ENCODE measurements around the gene USP35.
A peak's percentile ranks its signal among the peaks of the same experiment; 100 is the strongest.
"Not testable (repeated sequence)": the region's sequence is repeated elsewhere in the genome, so short reads cannot be mapped to it uniquely, and the experiment has no call there.

USP35 gene

GRCh38 chr11:78226684-78227680 lies 38.3 kb downstream of the USP35 start:
- Mint-ChIP-seq H3K27me3 (no peaks in the 10 kb centered on the region), H3K36me3 (peaks cover 22% of the 10 kb centered on the region), H3K4me1 (peaks cover 46% of the 10 kb centered on the region), H3K4me3 (no peak overlapping the region), H3K27ac (peak overlapping the region; percentile 18), H3K9me3 (no peaks in the 10 kb centered on the region)
- ATAC-seq = no peak

GRCh38 chr11:78227921-78228320 lies 39.2 kb downstream of the USP35 start:
- Mint-ChIP-seq H3K4me1 (peaks cover 46% of the 10 kb centered on the region), H3K4me3 (no peak overlapping the region), H3K27ac (no peak overlapping the region), H3K9me3 (no peaks in the 10 kb centered on the region), H3K36me3 (peaks cover 22% of the 10 kb centered on the region), H3K27me3 (no peaks in the 10 kb centered on the region)
- ATAC-seq = no peak

- H3K36me3 Mint-ChIP-seq = peaks cover 23% of the 10 kb centered on the region
- no peak overlapping the region for H3K27ac Mint-ChIP-seq
- H3K4me1 Mint-ChIP-seq = peaks cover 40% of the 10 kb centered on the region
- no peaks in the 10 kb centered on the region for H3K9me3 Mint-ChIP-seq
- no peak overlapping the region for H3K4me3 Mint-ChIP-seq
- peak; percentile 79 for ATAC-seq
- H3K27me3 Mint-ChIP-seq = no peaks in the 10 kb centered on the region
Measured at GRCh38 chr11:78228467-78228866, 39.7 kb downstream of the USP35 start.

- H3K9me3 Mint-ChIP-seq = no peaks in the 10 kb centered on the region
- peaks cover 19% of the 10 kb centered on the region for H3K36me3 Mint-ChIP-seq
- no peak overlapping the region for H3K4me3 Mint-ChIP-seq
- no peak overlapping the region for H3K27ac Mint-ChIP-seq
- peaks cover 34% of the 10 kb centered on the region for H3K4me1 Mint-ChIP-seq
- ATAC-seq = no peak
- H3K27me3 Mint-ChIP-seq = no peaks in the 10 kb centered on the region
Measured at GRCh38 chr11:78229106-78229505, 40.4 kb downstream of the USP35 start.

- Mint-ChIP-seq H3K36me3 (peaks cover 10% of the 10 kb centered on the region), H3K4me3 (no peak overlapping the region), H3K27me3 (no peaks in the 10 kb centered on the region), H3K9me3 (no peaks in the 10 kb centered on the region), H3K27ac (peak overlapping the region; percentile 3), H3K4me1 (peaks cover 22% of the 10 kb centered on the region)
- no peak for ATAC-seq
Measured at GRCh38 chr11:78230161-78230877, 41.6 kb downstream of the USP35 start.

GRCh38 chr11:78231962-78232501 lies 43.3 kb downstream of the USP35 start:
- Mint-ChIP-seq H3K27ac (no peak overlapping the region), H3K36me3 (peaks cover 18% of the 10 kb centered on the region), H3K4me3 (no peak overlapping the region), H3K4me1 (peaks cover 24% of the 10 kb centered on the region), H3K9me3 (no peaks in the 10 kb centered on the region), H3K27me3 (no peaks in the 10 kb centered on the region)
- no peak for ATAC-seq

- Mint-ChIP-seq H3K36me3 (peaks cover 28% of the 10 kb centered on the region), H3K4me1 (peaks cover 16% of the 10 kb centered on the region)
- ATAC-seq, H3K4me3 Mint-ChIP-seq, H3K27ac Mint-ChIP-seq, H3K27me3 Mint-ChIP-seq, H3K9me3 Mint-ChIP-seq: not testable (repeated sequence)
Measured at GRCh38 chr11:78233046-78233445, 44.3 kb downstream of the USP35 start.

GRCh38 chr11:78234006-78234405 lies 45.3 kb downstream of the USP35 start:
- Mint-ChIP-seq H3K9me3 (peaks cover 8% of the 10 kb centered on the region), H3K27ac (no peak overlapping the region), H3K4me3 (no peak overlapping the region), H3K36me3 (peaks cover 36% of the 10 kb centered on the region), H3K4me1 (peaks cover 11% of the 10 kb centered on the region), H3K27me3 (no peaks in the 10 kb centered on the region)
- ATAC-seq = no peak

- Mint-ChIP-seq H3K4me1 (peaks cover 10% of the 10 kb centered on the region), H3K27me3 (no peaks in the 10 kb centered on the region), H3K36me3 (peaks cover 57% of the 10 kb centered on the region), H3K9me3 (peaks cover 15% of the 10 kb centered on the region), H3K4me3 (no peak overlapping the region), H3K27ac (no peak overlapping the region)
- ATAC-seq = no peak
Measured at GRCh38 chr11:78237293-78238046, 48.8 kb downstream of the USP35 start.

- ATAC-seq = no peak
Measured at GRCh38 chr11:78239781-78240180, 51.1 kb downstream of the USP35 start.

GRCh38 chr11:78241475-78241874 lies 52.8 kb downstream of the USP35 start:
- no peaks in the 10 kb centered on the region for H3K27me3 Mint-ChIP-seq
- no peak for ATAC-seq
- peaks cover 21% of the 10 kb centered on the region for H3K4me1 Mint-ChIP-seq

More at GRCh38 chr11:78239781-78240180, 51.1 kb downstream of the USP35 start:
- Mint-ChIP-seq H3K27me3 (no peaks in the 10 kb centered on the region), H3K4me3 (no peak overlapping the region), H3K36me3 (peaks cover 73% of the 10 kb centered on the region), H3K9me3 (peaks cover 15% of the 10 kb centered on the region), H3K4me1 (peaks cover 23% of the 10 kb centered on the region), H3K27ac (no peak overlapping the region)

GRCh38 chr11:78244080-78244479 lies 55.4 kb downstream of the USP35 start:
- Mint-ChIP-seq H3K27ac (no peak overlapping the region), H3K27me3 (no peaks in the 10 kb centered on the region), H3K36me3 (peaks cover 78% of the 10 kb centered on the region), H3K4me3 (no peak overlapping the region), H3K9me3 (peaks cover 7% of the 10 kb centered on the region), H3K4me1 (peaks cover 16% of the 10 kb centered on the region)
- ATAC-seq = no peak

More at GRCh38 chr11:78241475-78241874, 52.8 kb downstream of the USP35 start:
- no peak overlapping the region for H3K4me3 Mint-ChIP-seq
- no peak overlapping the region for H3K27ac Mint-ChIP-seq
- H3K9me3 Mint-ChIP-seq = peaks cover 15% of the 10 kb centered on the region
- H3K36me3 Mint-ChIP-seq = peaks cover 74% of the 10 kb centered on the region

GRCh38 chr11:78244546-78245255 lies 56.0 kb downstream of the USP35 start:
- no peak overlapping the region for H3K27ac Mint-ChIP-seq
- ATAC-seq = no peak
- H3K4me3 Mint-ChIP-seq = no peak overlapping the region
- H3K36me3 Mint-ChIP-seq = peaks cover 78% of the 10 kb centered on the region
- peaks cover 7% of the 10 kb centered on the region for H3K9me3 Mint-ChIP-seq
- no peaks in the 10 kb centered on the region for H3K27me3 Mint-ChIP-seq
- H3K4me1 Mint-ChIP-seq = peaks cover 16% of the 10 kb centered on the region

- H3K27ac Mint-ChIP-seq = no peak overlapping the region
- H3K4me3 Mint-ChIP-seq = no peak overlapping the region
- peaks cover 22% of the 10 kb centered on the region for H3K4me1 Mint-ChIP-seq
- no peaks in the 10 kb centered on the region for H3K27me3 Mint-ChIP-seq
- peaks cover 58% of the 10 kb centered on the region for H3K36me3 Mint-ChIP-seq
- H3K9me3 Mint-ChIP-seq = no peaks in the 10 kb centered on the region
- ATAC-seq = no peak
Measured at GRCh38 chr11:78248191-78248590, 59.5 kb downstream of the USP35 start.

All from stimulated activated memory B cell treated with anti-CD40 and anti-IgM and Interleukin-4, amounts not matched to agents 10 μg/mL and 1 μg/mL and 100 μg/mL, for 72 hours (primary cell).